Stomach (tissue), 9 donors: ENCODE results near the gene POU3F4. TPM values are rescaled to one million over a fixed set of nuclear protein-coding genes. Genes with fewer than 3 reads are reported as not detected.

ENCODE experiments used
- DNase-seq, 2 donors: peaks; one replicate each; pipeline versions ENCODE4 v3.0.0 to v3.0.0-alpha.2; 2013 to 2019
- H3K27ac ChIP-seq, 5 donors: fragments of 200-600 bp in 4 of 5; sonication (generic) in 4 of 5; one replicate each; pipeline ENCODE4 v1.5.1; 2013 to 2019; ENCODE audit warnings: mild to moderate bottlenecking in 1 of 5, moderate library complexity in 1 of 5
- H3K27me3 ChIP-seq, 3 donors: fragments of 200-600 bp; sonication (generic); one replicate each; pipeline ENCODE4 v1.5.1; 2017 to 2019; ENCODE audit warnings: mixed run types in 1 of 3
- H3K36me3 ChIP-seq, 4 donors: fragments of 200-600 bp; sonication (generic); 1 replicate in 3 of 4; 2 replicates in 1 of 4; pipeline ENCODE4 v1.5.1; 2016 to 2019
- H3K4me1 ChIP-seq, 4 donors: fragments of 200-600 bp; sonication (generic); one replicate each; pipeline ENCODE4 v1.5.1; 2016 to 2019
- H3K4me3 ChIP-seq, 4 donors: fragments of 200-600 bp; sonication (generic) in 3 of 4; one replicate each; pipeline ENCODE4 v1.5.1; 2016 to 2019; ENCODE audit warnings: mild to moderate bottlenecking in 1 of 4
- H3K9me3 ChIP-seq, 4 donors: fragments of 200-600 bp; sonication (generic); one replicate each; pipeline ENCODE4 v1.5.1; 2016 to 2019
- EP300 ChIP-seq: sonication (generic); formaldehyde crosslinking; IDR thresholded peaks from one replicate; pipeline ENCODE4 v1.6.1; 2017; ENCODE audit warnings: antibody characterized with exemption
- POLR2A ChIP-seq, 4 donors: fragments of 450-650 bp; IDR thresholded peaks; one replicate each; pipeline ENCODE4 v1.6.1; 2016; ENCODE audit warnings: antibody characterized with exemption in 4 of 4, control low read depth in 2 of 4, mild to moderate bottlenecking in 1 of 4, moderate library complexity in 1 of 4
- POLR2AphosphoS5 ChIP-seq, 3 donors: sonication (generic); formaldehyde crosslinking; IDR thresholded peaks; one replicate each; pipeline ENCODE4 v1.6.1; 2016; ENCODE audit warnings: antibody characterized with exemption in 3 of 3
- WGBS, 5 donors: extraction: QIAGEN DNeasy Blood & Tissue Kit in 3 of 5; methylation state at CpG; one replicate each; pipeline versions ENCODE4 v1.1.5 to v1.1.7; 2013 to 2018; 5-methylcytosine and 5-hydroxymethylcytosine counted together
- intact Hi-C: fragments of 100-400 bp; cut with DNase I; formaldehyde crosslinking; loops from one replicate; pipeline ENCODE4 v1.15.1; 2023; ENCODE audit warnings: low total_unique reads
- polyA plus RNA-seq, 3 donors: library from polyadenylated mRNA; stranded (reverse); fragments of 200-250 nt; gene quantifications; one replicate each; pipeline ENCODE4 v1.2.3, GENCODE V29; 2013
- total RNA-seq, 5 donors: library from RNA; depleted of rRNA; stranded (reverse); fragments of >200 nt; gene quantifications; one replicate each; pipeline versions ENCODE4 v1.1.0 to v1.2.3, GENCODE V29; 2014 to 2016
- TF ChIP-seq, protein P1 (sequence below), 7 experiments: fragments of 450-650 bp in 4 of 7; fragments of 200-600 bp in 3 of 7; sonication (generic) in 3 of 7; IDR thresholded peaks; one replicate each; pipeline ENCODE4 v1.5.1; 2016 to 2019; ENCODE audit warnings: antibody characterized with exemption in 7 of 7, control low read depth in 2 of 7, mild to moderate bottlenecking in 1 of 7
- donor health status: healthy with polysubstance abuse.
- donor health status: Bipolar disorder and iron deficiency.
- donor health status: healthy.

POU3F4 gene
- total and polyA plus RNA-seq, 8 donors: not detected

DNA sequence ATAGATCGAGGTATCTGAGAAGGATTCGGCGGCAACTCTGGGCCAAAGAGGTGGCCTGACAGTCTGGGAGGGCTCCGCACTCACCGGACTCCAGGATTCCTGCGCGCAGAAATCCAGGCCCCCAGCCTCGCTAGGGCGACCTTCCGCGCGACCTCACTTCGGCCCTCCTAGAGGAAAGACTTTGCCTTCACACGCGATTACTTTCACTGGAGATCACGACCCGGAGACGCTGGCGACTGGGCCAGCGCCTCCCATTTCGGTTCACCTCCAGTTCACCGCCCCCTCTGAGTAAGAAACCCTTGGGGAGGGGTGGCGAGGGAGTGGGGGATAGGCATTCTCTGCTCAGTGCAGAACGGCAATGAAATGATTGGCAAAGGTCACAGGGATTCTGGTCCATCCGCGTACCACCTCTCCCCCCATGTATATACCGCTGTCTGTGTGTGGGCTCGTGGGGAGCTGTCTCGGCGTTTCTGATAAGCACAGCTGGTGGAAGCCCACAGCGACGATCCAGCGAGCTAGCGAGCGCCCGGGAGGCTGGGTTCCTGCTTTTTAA, 2.5 kb downstream of the POU3F4 start:
- peaks cover 0 to 30% (median 16%) of the 10 kb centered on the region in 4 donors for H3K4me1 ChIP-seq
- TF ChIP-seq, protein P1, sequence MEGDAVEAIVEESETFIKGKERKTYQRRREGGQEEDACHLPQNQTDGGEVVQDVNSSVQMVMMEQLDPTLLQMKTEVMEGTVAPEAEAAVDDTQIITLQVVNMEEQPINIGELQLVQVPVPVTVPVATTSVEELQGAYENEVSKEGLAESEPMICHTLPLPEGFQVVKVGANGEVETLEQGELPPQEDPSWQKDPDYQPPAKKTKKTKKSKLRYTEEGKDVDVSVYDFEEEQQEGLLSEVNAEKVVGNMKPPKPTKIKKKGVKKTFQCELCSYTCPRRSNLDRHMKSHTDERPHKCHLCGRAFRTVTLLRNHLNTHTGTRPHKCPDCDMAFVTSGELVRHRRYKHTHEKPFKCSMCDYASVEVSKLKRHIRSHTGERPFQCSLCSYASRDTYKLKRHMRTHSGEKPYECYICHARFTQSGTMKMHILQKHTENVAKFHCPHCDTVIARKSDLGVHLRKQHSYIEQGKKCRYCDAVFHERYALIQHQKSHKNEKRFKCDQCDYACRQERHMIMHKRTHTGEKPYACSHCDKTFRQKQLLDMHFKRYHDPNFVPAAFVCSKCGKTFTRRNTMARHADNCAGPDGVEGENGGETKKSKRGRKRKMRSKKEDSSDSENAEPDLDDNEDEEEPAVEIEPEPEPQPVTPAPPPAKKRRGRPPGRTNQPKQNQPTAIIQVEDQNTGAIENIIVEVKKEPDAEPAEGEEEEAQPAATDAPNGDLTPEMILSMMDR (IDR thresholded peaks at IDR 0.05): no peak
- TF ChIP-seq EP300: no peak
- TF ChIP-seq POLR2A (IDR thresholded peaks at IDR 0.05): no peak
- no peak for TF ChIP-seq POLR2AphosphoS5 (IDR thresholded peaks at IDR 0.05)
- peaks cover 10 to 67% (median 54%) of the 10 kb centered on the region in 3 donors for H3K27me3 ChIP-seq
- 3 to 35% (median 8%) methylated on average over 24 to 36 of the region's 36 CpGs for WGBS, 5 donors
- peaks cover 0 to 15% (median 5%) of the 10 kb centered on the region in 4 donors for H3K9me3 ChIP-seq
- H3K4me3 ChIP-seq: peak overlapping the region in 2 of 4 donors; percentile 14 to 15
- intact Hi-C loops: no loop called here
- H3K36me3 ChIP-seq: no peaks in the 10 kb centered on the region
- no peak overlapping the region for H3K27ac ChIP-seq
- DNase-seq: no peak

DNA sequence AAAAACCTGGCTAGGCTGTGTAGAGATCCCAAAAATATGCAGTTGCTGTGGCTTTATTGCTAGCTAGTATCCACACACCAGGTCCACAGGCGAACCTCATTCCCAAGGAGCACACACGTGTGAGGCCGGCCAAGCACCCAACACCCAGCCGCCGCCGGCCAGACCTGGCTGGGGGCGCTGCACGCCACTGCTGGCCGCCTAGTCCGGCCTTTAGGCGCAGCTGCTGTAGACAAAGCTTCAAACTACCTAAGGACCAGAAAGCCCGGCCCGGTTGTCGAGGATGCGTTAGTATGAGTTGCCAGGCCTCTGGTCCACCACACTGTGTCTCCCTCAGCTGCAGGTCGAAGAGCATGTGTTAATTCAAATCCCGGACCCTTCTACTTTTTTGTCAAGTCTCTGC, 3.1 kb downstream of the POU3F4 start:
- 8 to 36% (median 17%) methylated on average over 9 to 17 of the region's 17 CpGs for WGBS, 5 donors
- peak in 1 of 2 donors; percentile 16 for DNase-seq
- Histone ChIP-seq H3K4me3 (no peak overlapping the region), H3K27ac (no peak overlapping the region), H3K27me3 (peaks cover 10 to 61% (median 48%) of the 10 kb centered on the region in 3 donors), H3K4me1 (peaks cover 0 to 30% (median 16%) of the 10 kb centered on the region in 4 donors), H3K9me3 (peaks cover 0 to 15% (median 5%) of the 10 kb centered on the region in 4 donors), H3K36me3 (no peaks in the 10 kb centered on the region)
- intact Hi-C loops: no loop called here
- TF ChIP-seq EP300 (no peak), POLR2A (IDR thresholded peaks at IDR 0.05) (no peak), POLR2AphosphoS5 (IDR thresholded peaks at IDR 0.05) (no peak)
- TF ChIP-seq, protein P1 (IDR thresholded peaks at IDR 0.05): no peak

DNA sequence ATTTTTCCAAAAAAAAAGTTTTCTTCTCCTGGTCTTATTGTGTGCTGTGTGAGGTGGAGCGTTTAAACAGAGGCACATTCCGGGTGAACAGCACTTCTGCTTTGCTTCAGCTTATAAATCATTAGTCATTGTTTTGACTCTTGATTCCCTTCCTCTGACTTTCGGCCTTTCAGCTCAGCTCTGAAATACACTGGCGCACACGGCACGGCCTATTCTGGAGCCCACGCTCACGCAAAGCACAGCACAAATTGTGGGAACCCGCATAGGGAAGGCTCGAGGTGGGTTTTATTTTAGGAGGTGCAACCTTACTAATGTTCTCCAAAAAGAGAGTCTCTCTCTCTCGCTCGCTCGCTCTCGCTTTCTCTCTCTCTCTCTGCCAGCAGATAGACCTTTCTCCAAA, 4.0 kb downstream of the POU3F4 start:
- DNase-seq: no peak
- TF ChIP-seq, protein P1 (IDR thresholded peaks at IDR 0.05): no peak
- TF ChIP-seq POLR2AphosphoS5 (IDR thresholded peaks at IDR 0.05): no peak
- TF ChIP-seq POLR2A (IDR thresholded peaks at IDR 0.05): no peak
- no peak for TF ChIP-seq EP300
- Histone ChIP-seq H3K9me3 (peaks cover 0 to 15% (median 5%) of the 10 kb centered on the region in 4 donors), H3K4me1 (peaks cover 0 to 30% (median 16%) of the 10 kb centered on the region in 4 donors), H3K36me3 (no peaks in the 10 kb centered on the region), H3K4me3 (no peak overlapping the region), H3K27ac (no peak overlapping the region), H3K27me3 (peaks cover 10 to 52% (median 39%) of the 10 kb centered on the region in 3 donors)
- intact Hi-C loops: no loop called here
- WGBS, 5 donors: 51 to 65% (median 55%) methylated on average over 14 of the region's 14 CpGs

DNA sequence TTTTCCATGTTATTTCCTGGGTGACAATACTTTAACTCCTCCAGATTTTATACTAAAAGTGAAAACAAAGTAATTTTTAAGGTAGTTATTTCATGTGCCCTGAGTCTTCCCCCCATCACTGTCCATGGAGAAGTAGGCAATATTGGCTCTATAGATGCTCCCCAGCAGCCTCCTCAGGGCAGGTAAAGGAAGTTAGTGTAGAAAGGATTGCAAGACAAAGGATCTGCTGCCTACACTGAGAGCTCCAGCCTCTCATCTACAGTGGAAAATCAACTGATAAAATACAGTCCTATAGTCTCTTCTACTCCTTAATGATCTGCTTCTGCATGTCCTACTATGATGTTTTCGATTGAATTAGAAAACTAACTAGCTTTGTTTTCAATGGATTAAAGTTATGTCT, 8.5 kb downstream of the POU3F4 start:
- WGBS, 5 donors: 57 to 92% (median 73%) methylated on average over 1 of the region's 1 CpG
- Histone ChIP-seq H3K36me3 (no peaks in the 10 kb centered on the region), H3K9me3 (no peaks in the 10 kb centered on the region), H3K4me1 (no peaks in the 10 kb centered on the region), H3K27me3 (peaks cover 0 to 8% (median 0%) of the 10 kb centered on the region in 3 donors), H3K27ac (no peak overlapping the region), H3K4me3 (no peak overlapping the region)
- intact Hi-C loops: no loop called here
- DNase-seq: no peak
- TF ChIP-seq, protein P1 (IDR thresholded peaks at IDR 0.05): no peak
- TF ChIP-seq POLR2AphosphoS5 (IDR thresholded peaks at IDR 0.05) (no peak), POLR2A (IDR thresholded peaks at IDR 0.05) (no peak), EP300 (no peak)
